ENCODE data around the gene FEM1B. TPM values are rescaled to one million over a fixed set of nuclear protein-coding genes. Genes with fewer than 3 reads are reported as not detected.

FEM1B gene
- total RNA-seq, 2 donors from 2014 or later: 46.0 to 50.0 TPM

- 89% methylated on average over 6 of the region's 6 CpGs for WGBS
- Histone ChIP-seq H3K4me3 (no peak overlapping the region), H3K27me3 (replicated peaks; ENCODE audit: insufficient read depth) (no peaks in the 10 kb centered on the region), H3K9me3 (no peaks in the 10 kb centered on the region), H3K27ac (no peak overlapping the region), H3K4me1 (replicated peaks) (no peaks in the 10 kb centered on the region), H3K36me3 (no peaks in the 10 kb centered on the region)
- intact Hi-C loops (cut with DNase I): no loop called here
- DNase-seq (ENCODE audit: low spot score): no peak
- TF ChIP-seq CTCF (IDR thresholded peaks at IDR 0.05): no peak
- TF ChIP-seq POLR2AphosphoS5 (IDR thresholded peaks at IDR 0.05): no peak
- TF ChIP-seq POLR2A (IDR thresholded peaks at IDR 0.05): no peak
Measured at GRCh38 chr15:68318008-68318835, 40.7 kb downstream of the FEM1B start.

- no peaks in the 10 kb centered on the region for H3K9me3 ChIP-seq
- TF ChIP-seq POLR2AphosphoS5 (IDR thresholded peaks at IDR 0.05) (no peak), POLR2A (IDR thresholded peaks at IDR 0.05) (no peak)
- 87% methylated on average over 17 of the region's 18 CpGs for WGBS
- H3K4me3 ChIP-seq: no peak overlapping the region
- H3K36me3 ChIP-seq: no peaks in the 10 kb centered on the region
- DNase-seq (ENCODE audit: low spot score): no peak
- intact Hi-C loops (cut with DNase I): no loop called here
- no peak overlapping the region for H3K27ac ChIP-seq
- no peaks in the 10 kb centered on the region for H3K4me1 ChIP-seq (replicated peaks)
- H3K27me3 ChIP-seq (replicated peaks; ENCODE audit: insufficient read depth): no peaks in the 10 kb centered on the region
Measured at GRCh38 chr15:68318931-68319909, 41.7 kb downstream of the FEM1B start.

- H3K4me3 ChIP-seq: no peak overlapping the region
- WGBS: 97% methylated on average over 12 of the region's 12 CpGs
- no peak for TF ChIP-seq POLR2AphosphoS5 (IDR thresholded peaks at IDR 0.05)
- TF ChIP-seq CTCF (IDR thresholded peaks at IDR 0.05): no peak
- no peak for TF ChIP-seq POLR2A (IDR thresholded peaks at IDR 0.05)
- no peaks in the 10 kb centered on the region for H3K27me3 ChIP-seq (replicated peaks; ENCODE audit: insufficient read depth)
- H3K36me3 ChIP-seq: no peaks in the 10 kb centered on the region
- intact Hi-C loops (cut with DNase I): no loop called here
- no peak overlapping the region for H3K27ac ChIP-seq
- H3K4me1 ChIP-seq (replicated peaks): no peaks in the 10 kb centered on the region
- no peaks in the 10 kb centered on the region for H3K9me3 ChIP-seq
- DNase-seq (ENCODE audit: low spot score): no peak
Measured at GRCh38 chr15:68319997-68320396, 42.5 kb downstream of the FEM1B start.

- intact Hi-C loops (cut with DNase I): no loop called here
- TF ChIP-seq POLR2AphosphoS5 (IDR thresholded peaks at IDR 0.05) (no peak), CTCF (IDR thresholded peaks at IDR 0.05) (no peak), POLR2A (IDR thresholded peaks at IDR 0.05) (no peak)
- no peak for DNase-seq (ENCODE audit: low spot score)
- WGBS: 84% methylated on average over 7 of the region's 7 CpGs
- Histone ChIP-seq H3K27me3 (replicated peaks; ENCODE audit: insufficient read depth) (no peaks in the 10 kb centered on the region), H3K4me1 (replicated peaks) (no peaks in the 10 kb centered on the region), H3K4me3 (no peak overlapping the region), H3K9me3 (no peaks in the 10 kb centered on the region), H3K27ac (no peak overlapping the region), H3K36me3 (no peaks in the 10 kb centered on the region)
Measured at GRCh38 chr15:68321229-68321628, 43.7 kb downstream of the FEM1B start.

- DNase-seq (ENCODE audit: low spot score): no peak
- Histone ChIP-seq H3K27me3 (replicated peaks; ENCODE audit: insufficient read depth) (no peaks in the 10 kb centered on the region), H3K36me3 (no peaks in the 10 kb centered on the region), H3K9me3 (no peaks in the 10 kb centered on the region), H3K27ac (no peak overlapping the region), H3K4me1 (replicated peaks) (no peaks in the 10 kb centered on the region), H3K4me3 (no peak overlapping the region)
- TF ChIP-seq POLR2A (IDR thresholded peaks at IDR 0.05): no peak
- TF ChIP-seq CTCF (IDR thresholded peaks at IDR 0.05): no peak
- TF ChIP-seq POLR2AphosphoS5 (IDR thresholded peaks at IDR 0.05): no peak
- intact Hi-C loops (cut with DNase I): no loop called here
- 80% methylated on average over 8 of the region's 9 CpGs for WGBS
Measured at GRCh38 chr15:68322796-68323195, 45.3 kb downstream of the FEM1B start.

Measured in prostate gland (tissue), 2 donors.